Measurements from ENCODE around the gene TEX28.
"Not testable (repeated sequence)": the region's sequence is repeated elsewhere in the genome, so short reads cannot be mapped to it uniquely, and the experiment has no call there.

The TEX28 gene

GRCh38 chrX:154294791-154295574, at the start of gene TEX28:
Gene TEX28 (minus strand): TSS chrX:154295124. CDS start chrX:154292117, 3,007 bp downstream.
- DNase-seq (ENCODE audit: extremely low read depth in 1 of 2, low read depth in 1 of 2), result no peak

- DNase-seq (ENCODE audit: extremely low read depth in 1 of 2, low read depth in 1 of 2), result not testable (repeated sequence)
Observed at GRCh38 chrX:154343620-154344019, 48.7 kb upstream of the TEX28 start.

GRCh38 chrX:154343063-154343462, 48.1 kb upstream of the TEX28 start:
- DNase-seq (ENCODE audit: extremely low read depth in 1 of 2, low read depth in 1 of 2), result not testable (repeated sequence)

- DNase-seq (ENCODE audit: extremely low read depth in 1 of 2, low read depth in 1 of 2), result not testable (repeated sequence)
Observed at GRCh38 chrX:154341399-154342298, 46.7 kb upstream of the TEX28 start.

GRCh38 chrX:154334496-154334895, 39.6 kb upstream of the TEX28 start:
- DNase-seq (ENCODE audit: extremely low read depth in 1 of 2, low read depth in 1 of 2), result no peak

- no peak for DNase-seq (ENCODE audit: extremely low read depth in 1 of 2, low read depth in 1 of 2)
Observed at GRCh38 chrX:154333837-154334271, 38.9 kb upstream of the TEX28 start.

GRCh38 chrX:154333116-154333515, 38.2 kb upstream of the TEX28 start:
- DNase-seq (ENCODE audit: extremely low read depth in 1 of 2, low read depth in 1 of 2), result no peak

- DNase-seq (ENCODE audit: extremely low read depth in 1 of 2, low read depth in 1 of 2), result no peak
Observed at GRCh38 chrX:154332561-154332960, 37.6 kb upstream of the TEX28 start.

- no peak for DNase-seq (ENCODE audit: extremely low read depth in 1 of 2, low read depth in 1 of 2)
Observed at GRCh38 chrX:154329294-154329693, 34.4 kb upstream of the TEX28 start.

- DNase-seq (ENCODE audit: extremely low read depth in 1 of 2, low read depth in 1 of 2), result no peak
Observed at GRCh38 chrX:154328646-154329045, 33.7 kb upstream of the TEX28 start.

GRCh38 chrX:154327038-154327820, 32.3 kb upstream of the TEX28 start:
- peak in 1 of 2 donors; percentile 16 for DNase-seq (ENCODE audit: extremely low read depth in 1 of 2, low read depth in 1 of 2)

GRCh38 chrX:154325541-154325940, 30.6 kb upstream of the TEX28 start:
- no peak for DNase-seq (ENCODE audit: extremely low read depth in 1 of 2, low read depth in 1 of 2)

GRCh38 chrX:154323537-154323936, 28.6 kb upstream of the TEX28 start:
- no peak for DNase-seq (ENCODE audit: extremely low read depth in 1 of 2, low read depth in 1 of 2)

- no peak for DNase-seq (ENCODE audit: extremely low read depth in 1 of 2, low read depth in 1 of 2)
Observed at GRCh38 chrX:154322890-154323289, 28.0 kb upstream of the TEX28 start.

- DNase-seq (ENCODE audit: extremely low read depth in 1 of 2, low read depth in 1 of 2), result no peak
Observed at GRCh38 chrX:154321594-154321993, 26.7 kb upstream of the TEX28 start.

GRCh38 chrX:154321152-154321551, 26.2 kb upstream of the TEX28 start:
- DNase-seq (ENCODE audit: extremely low read depth in 1 of 2, low read depth in 1 of 2), result no peak

GRCh38 chrX:154320406-154320805, 25.5 kb upstream of the TEX28 start:
- no peak for DNase-seq (ENCODE audit: extremely low read depth in 1 of 2, low read depth in 1 of 2)

GRCh38 chrX:154317391-154317995, 22.6 kb upstream of the TEX28 start:
- DNase-seq (ENCODE audit: extremely low read depth in 1 of 2, low read depth in 1 of 2), result no peak

GRCh38 chrX:154315416-154315815, 20.5 kb upstream of the TEX28 start:
- no peak for DNase-seq (ENCODE audit: extremely low read depth in 1 of 2, low read depth in 1 of 2)

- DNase-seq (ENCODE audit: extremely low read depth in 1 of 2, low read depth in 1 of 2), result no peak
Observed at GRCh38 chrX:154313147-154313546, 18.2 kb upstream of the TEX28 start.

- no peak for DNase-seq (ENCODE audit: extremely low read depth in 1 of 2, low read depth in 1 of 2)
Observed at GRCh38 chrX:154312116-154312515, 17.2 kb upstream of the TEX28 start.

Measured in activated CD8-positive, alpha-beta memory T cell treated with anti-CD3 and anti-CD28 coated beads for 1 hour (primary cell).